Mesendoderm (in vitro differentiated cells): ENCODE data around the gene LARP4B.
A peak's percentile ranks its signal among the peaks of the same experiment; 100 is the strongest.

Experiments
- DNase-seq: peaks from one replicate; pipeline ENCODE4 v3.0.0; 2013
- H2AK5ac ChIP-seq: 2 replicates; pipeline ENCODE4 v1.6.1; 2013; ENCODE audit warnings: low read length, inconsistent platforms
- H2BK120ac ChIP-seq: 2 replicates; pipeline ENCODE4 v1.6.1; 2013; ENCODE audit warnings: low read depth, mild to moderate bottlenecking, low read length, moderate library complexity, mixed read lengths
- H2BK15ac ChIP-seq: replicated peaks from 2 replicates; pipeline ENCODE4 v1.6.1; 2013; ENCODE audit warnings: low read depth, mild to moderate bottlenecking, moderate library complexity
- H2BK5ac ChIP-seq: 2 replicates; pipeline ENCODE4 v1.6.1; 2013; ENCODE audit warnings: low read length, inconsistent platforms
- H3K18ac ChIP-seq: 2 replicates; pipeline ENCODE4 v1.6.1; 2013; ENCODE audit warnings: mild to moderate bottlenecking, low read length, mixed read lengths
- H3K23ac ChIP-seq: one replicate; pipeline ENCODE4 v1.6.1; 2013; ENCODE audit warnings: low read length
- H3K27ac ChIP-seq: 2 replicates; pipeline ENCODE4 v1.5.1; 2013; ENCODE audit warnings: low read depth, mild to moderate bottlenecking, inconsistent platforms, low read length, moderate library complexity
- H3K27me3 ChIP-seq: 2 replicates; pipeline ENCODE4 v1.6.1; 2013; ENCODE audit warnings: low read length, control low read depth, mild to moderate bottlenecking, inconsistent platforms; ENCODE audit not compliant: insufficient read depth, poor library complexity
- H3K36me3 ChIP-seq: 2 replicates; pipeline ENCODE4 v1.6.1; 2013; ENCODE audit warnings: low read length, inconsistent platforms; ENCODE audit not compliant: control insufficient read depth, insufficient read depth
- H3K4ac ChIP-seq: one replicate; pipeline ENCODE4 v1.6.1; 2013; ENCODE audit warnings: low read depth, mild to moderate bottlenecking, low read length, moderate library complexity
- H3K4me1 ChIP-seq: 2 replicates; pipeline ENCODE4 v1.6.1; 2013; ENCODE audit warnings: low read depth, low read length, inconsistent platforms; ENCODE audit not compliant: control insufficient read depth
- H3K4me2 ChIP-seq: 2 replicates; pipeline ENCODE4 v1.6.1; 2013; ENCODE audit warnings: low read length
- H3K4me3 ChIP-seq: 2 replicates; pipeline ENCODE4 v1.5.1; 2013; ENCODE audit warnings: mild to moderate bottlenecking, low read length
- H3K56ac ChIP-seq: one replicate; pipeline ENCODE4 v1.6.1; 2013; ENCODE audit warnings: low read length
- H3K79me1 ChIP-seq: 2 replicates; pipeline ENCODE4 v1.6.1; 2013; ENCODE audit warnings: low read length, inconsistent platforms
- H3K79me2 ChIP-seq: 2 replicates; pipeline ENCODE4 v1.6.1; 2013; ENCODE audit warnings: mild to moderate bottlenecking, low read length; ENCODE audit not compliant: control insufficient read depth, insufficient read depth
- H3K9ac ChIP-seq: 2 replicates; pipeline ENCODE4 v1.6.1; 2013; ENCODE audit warnings: low read length, inconsistent platforms
- H4K5ac ChIP-seq: one replicate; pipeline ENCODE4 v1.6.1; 2013; ENCODE audit warnings: low read length
- H4K8ac ChIP-seq: one replicate; pipeline ENCODE4 v1.6.1; 2013; ENCODE audit warnings: low read depth, mild to moderate bottlenecking, control low read depth, low read length, moderate library complexity
- WGBS: extraction: QIAGEN DNeasy Blood & Tissue Kit; methylation state at CpG from one replicate; pipeline ENCODE4 v1.1.7; 2013; ENCODE audit warnings: low lambda C conversion rate, missing lambda C conversion rate; ENCODE audit not compliant: insufficient coverage; ENCODE audit errors: extremely low coverage; 5-methylcytosine and 5-hydroxymethylcytosine counted together

LARP4B gene

GRCh38 chr10:905972-906371, 25.5 kb downstream of the LARP4B start:
- H3K36me3 ChIP-seq = no peaks in the 10 kb centered on the region
- no peak overlapping the region for H3K4me3 ChIP-seq

GRCh38 chr10:905503-905902, 26.0 kb downstream of the LARP4B start:
- peaks cover 59% of the 10 kb centered on the region for H3K79me2 ChIP-seq
- peak; percentile 22 for DNase-seq
- no peak overlapping the region for H2BK120ac ChIP-seq
- no peak overlapping the region for H3K4ac ChIP-seq
- H3K79me1 ChIP-seq = peaks cover 29% of the 10 kb centered on the region
- no peak overlapping the region for H3K27ac ChIP-seq
- WGBS = no CpG with 5 or more reads among the region's 3 CpGs
- no peak overlapping the region for H3K9ac ChIP-seq
- H3K4me2 ChIP-seq = no peak overlapping the region
- no peak overlapping the region for H3K23ac ChIP-seq
- no peak overlapping the region for H2BK15ac ChIP-seq
- H3K18ac ChIP-seq = no peak overlapping the region
- no peak overlapping the region for H4K5ac ChIP-seq
- H3K36me3 ChIP-seq = no peaks in the 10 kb centered on the region
- H3K4me3 ChIP-seq = no peak overlapping the region
- no peak overlapping the region for H2AK5ac ChIP-seq
- no peaks in the 10 kb centered on the region for H3K4me1 ChIP-seq
- no peak overlapping the region for H4K8ac ChIP-seq
- H3K27me3 ChIP-seq = no peaks in the 10 kb centered on the region
- H2BK5ac ChIP-seq = no peak overlapping the region
- no peak overlapping the region for H3K56ac ChIP-seq

More at GRCh38 chr10:905972-906371, 25.5 kb downstream of the LARP4B start:
- Histone ChIP-seq H2BK120ac (no peak overlapping the region), H3K18ac (no peak overlapping the region), H3K27me3 (no peaks in the 10 kb centered on the region), H3K27ac (no peak overlapping the region), H3K4me1 (no peaks in the 10 kb centered on the region), H3K56ac (no peak overlapping the region), H2BK5ac (no peak overlapping the region), H3K4ac (no peak overlapping the region), H4K5ac (no peak overlapping the region), H3K23ac (no peak overlapping the region), H3K9ac (no peak overlapping the region), H2BK15ac (no peak overlapping the region), H3K79me2 (peaks cover 62% of the 10 kb centered on the region), H4K8ac (no peak overlapping the region), H3K79me1 (peaks cover 29% of the 10 kb centered on the region), H2AK5ac (no peak overlapping the region), H3K4me2 (no peak overlapping the region)
- 100% methylated on average over 1 of the region's 1 CpG for WGBS
- no peak for DNase-seq

GRCh38 chr10:904403-904802, 27.1 kb downstream of the LARP4B start:
- Histone ChIP-seq H3K79me1 (peaks cover 26% of the 10 kb centered on the region), H3K23ac (no peak overlapping the region), H3K9ac (no peak overlapping the region), H3K27me3 (no peaks in the 10 kb centered on the region), H3K27ac (no peak overlapping the region), H3K4me2 (no peak overlapping the region), H3K4ac (no peak overlapping the region), H2BK5ac (no peak overlapping the region), H3K4me1 (no peaks in the 10 kb centered on the region), H3K4me3 (no peak overlapping the region), H3K18ac (no peak overlapping the region), H4K5ac (peak overlapping the region; percentile 51), H2BK15ac (no peak overlapping the region), H3K56ac (no peak overlapping the region), H3K79me2 (peaks cover 56% of the 10 kb centered on the region), H3K36me3 (no peaks in the 10 kb centered on the region), H2AK5ac (no peak overlapping the region), H4K8ac (no peak overlapping the region), H2BK120ac (no peak overlapping the region)
- no CpG with 5 or more reads among the region's 5 CpGs for WGBS
- no peak for DNase-seq

- H3K79me1 ChIP-seq = peaks cover 15% of the 10 kb centered on the region
- no peak overlapping the region for H3K56ac ChIP-seq
- H2AK5ac ChIP-seq = no peak overlapping the region
- no peak overlapping the region for H2BK5ac ChIP-seq
- no peaks in the 10 kb centered on the region for H3K36me3 ChIP-seq
- DNase-seq = no peak
- no peak overlapping the region for H2BK15ac ChIP-seq
- H3K79me2 ChIP-seq = peaks cover 53% of the 10 kb centered on the region
- H3K4ac ChIP-seq = no peak overlapping the region
- H3K4me3 ChIP-seq = no peak overlapping the region
- H3K4me1 ChIP-seq = no peaks in the 10 kb centered on the region
- H3K18ac ChIP-seq = no peak overlapping the region
- no peaks in the 10 kb centered on the region for H3K27me3 ChIP-seq
- no peak overlapping the region for H2BK120ac ChIP-seq
- no peak overlapping the region for H4K8ac ChIP-seq
- H3K23ac ChIP-seq = no peak overlapping the region
- H4K5ac ChIP-seq = no peak overlapping the region
- no peak overlapping the region for H3K9ac ChIP-seq
- no peak overlapping the region for H3K4me2 ChIP-seq
- WGBS = no CpG with 5 or more reads among the region's 2 CpGs
- H3K27ac ChIP-seq = no peak overlapping the region
Measured at GRCh38 chr10:898141-898540, 33.4 kb downstream of the LARP4B start.

GRCh38 chr10:896982-897381, 34.5 kb downstream of the LARP4B start:
- H3K36me3 ChIP-seq = no peaks in the 10 kb centered on the region
- no peak overlapping the region for H3K56ac ChIP-seq
- no peak overlapping the region for H2BK5ac ChIP-seq
- no peak overlapping the region for H3K23ac ChIP-seq
- H3K27me3 ChIP-seq = no peaks in the 10 kb centered on the region
- WGBS = no CpG with 5 or more reads among the region's 2 CpGs
- H3K79me1 ChIP-seq = peaks cover 9% of the 10 kb centered on the region
- no peak overlapping the region for H3K4me2 ChIP-seq
- no peak overlapping the region for H2AK5ac ChIP-seq
- H3K9ac ChIP-seq = no peak overlapping the region
- H4K8ac ChIP-seq = no peak overlapping the region
- H3K4ac ChIP-seq = no peak overlapping the region
- no peak overlapping the region for H3K27ac ChIP-seq
- H3K79me2 ChIP-seq = peaks cover 45% of the 10 kb centered on the region
- DNase-seq = no peak
- H3K4me3 ChIP-seq = no peak overlapping the region
- no peak overlapping the region for H2BK15ac ChIP-seq
- H2BK120ac ChIP-seq = no peak overlapping the region
- H3K18ac ChIP-seq = no peak overlapping the region
- H3K4me1 ChIP-seq = no peaks in the 10 kb centered on the region
- H4K5ac ChIP-seq = no peak overlapping the region

- no peak for DNase-seq
- Histone ChIP-seq H3K27me3 (no peaks in the 10 kb centered on the region), H3K18ac (no peak overlapping the region), H3K23ac (no peak overlapping the region), H3K4me2 (no peak overlapping the region), H3K4me3 (no peak overlapping the region), H2BK120ac (no peak overlapping the region), H2BK15ac (no peak overlapping the region), H3K4ac (no peak overlapping the region), H3K4me1 (no peaks in the 10 kb centered on the region), H3K9ac (no peak overlapping the region), H3K79me1 (peaks cover 9% of the 10 kb centered on the region), H2BK5ac (no peak overlapping the region), H3K27ac (no peak overlapping the region), H3K79me2 (peaks cover 46% of the 10 kb centered on the region), H4K5ac (no peak overlapping the region), H4K8ac (no peak overlapping the region), H2AK5ac (no peak overlapping the region), H3K36me3 (no peaks in the 10 kb centered on the region), H3K56ac (no peak overlapping the region)
- WGBS = no CpG with 5 or more reads among the region's 4 CpGs
Measured at GRCh38 chr10:895324-895723, 36.2 kb downstream of the LARP4B start.
